Body of pancreas (tissue), 4 donors: ENCODE results near the gene HSBP1.

Experiments used
- POLR2A ChIP-seq, 3 donors: fragments of 450-650 bp; IDR thresholded peaks; one replicate each; pipeline ENCODE4 v1.6.1; 2016; ENCODE audit warnings: antibody characterized with exemption in 3 of 3, mild to moderate bottlenecking in 2 of 3
- TF ChIP-seq, protein P1 (sequence below), 7 experiments: fragments of 450-650 bp in 4 of 7; fragments of 200-600 bp in 3 of 7; sonication (generic) in 3 of 7; IDR thresholded peaks; one replicate each; pipeline ENCODE4 v1.5.1; 2016 to 2019; ENCODE audit warnings: antibody characterized with exemption in 7 of 7

DNA sequence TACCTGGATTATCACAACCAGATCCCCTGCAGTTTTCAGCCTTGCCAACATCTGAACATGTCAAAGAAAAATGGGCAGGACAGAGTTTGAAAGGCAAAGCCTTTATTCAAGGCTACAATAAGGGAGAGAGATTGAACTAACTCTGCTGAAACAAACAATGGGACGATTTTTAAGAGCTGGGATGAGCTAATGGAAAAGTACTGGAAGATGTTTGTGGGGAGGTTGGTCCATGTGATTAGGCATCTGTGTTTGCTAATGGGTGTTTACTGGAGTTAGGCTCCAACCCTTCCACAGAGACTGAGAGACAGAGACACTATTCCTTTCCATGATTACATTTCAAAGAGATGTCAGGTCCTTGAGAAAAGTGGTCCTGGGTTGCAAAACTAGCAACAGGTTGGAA lies 35.0 kb upstream of the HSBP1 start:
- no peak for TF ChIP-seq POLR2A (IDR thresholded peaks at IDR 0.05)
- TF ChIP-seq, protein P1, sequence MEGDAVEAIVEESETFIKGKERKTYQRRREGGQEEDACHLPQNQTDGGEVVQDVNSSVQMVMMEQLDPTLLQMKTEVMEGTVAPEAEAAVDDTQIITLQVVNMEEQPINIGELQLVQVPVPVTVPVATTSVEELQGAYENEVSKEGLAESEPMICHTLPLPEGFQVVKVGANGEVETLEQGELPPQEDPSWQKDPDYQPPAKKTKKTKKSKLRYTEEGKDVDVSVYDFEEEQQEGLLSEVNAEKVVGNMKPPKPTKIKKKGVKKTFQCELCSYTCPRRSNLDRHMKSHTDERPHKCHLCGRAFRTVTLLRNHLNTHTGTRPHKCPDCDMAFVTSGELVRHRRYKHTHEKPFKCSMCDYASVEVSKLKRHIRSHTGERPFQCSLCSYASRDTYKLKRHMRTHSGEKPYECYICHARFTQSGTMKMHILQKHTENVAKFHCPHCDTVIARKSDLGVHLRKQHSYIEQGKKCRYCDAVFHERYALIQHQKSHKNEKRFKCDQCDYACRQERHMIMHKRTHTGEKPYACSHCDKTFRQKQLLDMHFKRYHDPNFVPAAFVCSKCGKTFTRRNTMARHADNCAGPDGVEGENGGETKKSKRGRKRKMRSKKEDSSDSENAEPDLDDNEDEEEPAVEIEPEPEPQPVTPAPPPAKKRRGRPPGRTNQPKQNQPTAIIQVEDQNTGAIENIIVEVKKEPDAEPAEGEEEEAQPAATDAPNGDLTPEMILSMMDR (IDR thresholded peaks at IDR 0.05), result no peak
